RWPE2 (cell line): ENCODE measurements around the gene AOPEP.
A peak's percentile ranks its signal among the peaks of the same experiment; 100 is the strongest.

ENCODE experiments used
- ATAC-seq: fragments of 200-7000 bp; cut with Tn5 transposase; 3 replicates; pipeline ENCODE4 v1.9.1; 2021; ENCODE audit warnings: low read depth
- DNase-seq: peaks from one replicate; pipeline ENCODE4 v3.0.0-alpha.2; 2020; ENCODE audit warnings: low spot score
- H3K27ac ChIP-seq: fragments of 450-650 bp; 2 replicates; pipeline ENCODE4 v1.5.1; 2017; ENCODE audit warnings: mild to moderate bottlenecking; ENCODE audit not compliant: poor library complexity, severe bottlenecking
- H3K27me3 ChIP-seq: fragments of 250-450 bp; sonication (Bioruptor Pico); 2 replicates; pipeline ENCODE4 v1.5.1; 2021; ENCODE audit warnings: mild to moderate bottlenecking, moderate library complexity; ENCODE audit not compliant: insufficient read depth, poor library complexity, severe bottlenecking
- H3K36me3 ChIP-seq: fragments of 250-450 bp; sonication (Bioruptor Pico); 2 replicates; pipeline ENCODE4 v1.5.1; 2020; ENCODE audit warnings: low read depth, mild to moderate bottlenecking, moderate library complexity
- H3K4me1 ChIP-seq: fragments of 250-450 bp; sonication (Bioruptor Pico); 2 replicates; pipeline ENCODE4 v1.5.1; 2021; ENCODE audit warnings: mild to moderate bottlenecking, moderate library complexity; ENCODE audit not compliant: insufficient read depth, poor library complexity, severe bottlenecking
- H3K4me3 ChIP-seq: fragments of 250-450 bp; sonication (Bioruptor Pico); 2 replicates; pipeline ENCODE4 v1.5.1; 2021; ENCODE audit warnings: mild to moderate bottlenecking, moderate library complexity; ENCODE audit not compliant: severe bottlenecking
- H3K9me3 ChIP-seq: fragments of 250-450 bp; sonication (Bioruptor Pico); 2 replicates; pipeline ENCODE4 v1.5.1; 2021; ENCODE audit warnings: mild to moderate bottlenecking, moderate library complexity; ENCODE audit not compliant: severe bottlenecking
- TF ChIP-seq, protein P1 (sequence below): fragments of 450-650 bp; IDR thresholded peaks from one replicate; pipeline ENCODE4 v1.5.1; 2017; ENCODE audit warnings: mild to moderate bottlenecking, moderate library complexity; ENCODE audit not compliant: poor library complexity, severe bottlenecking

AOPEP gene

GRCh38 chr9:94812343-94812742 is 85.8 kb downstream of the AOPEP start:
- no peak overlapping the region for H3K27ac ChIP-seq
- TF ChIP-seq, protein P1, sequence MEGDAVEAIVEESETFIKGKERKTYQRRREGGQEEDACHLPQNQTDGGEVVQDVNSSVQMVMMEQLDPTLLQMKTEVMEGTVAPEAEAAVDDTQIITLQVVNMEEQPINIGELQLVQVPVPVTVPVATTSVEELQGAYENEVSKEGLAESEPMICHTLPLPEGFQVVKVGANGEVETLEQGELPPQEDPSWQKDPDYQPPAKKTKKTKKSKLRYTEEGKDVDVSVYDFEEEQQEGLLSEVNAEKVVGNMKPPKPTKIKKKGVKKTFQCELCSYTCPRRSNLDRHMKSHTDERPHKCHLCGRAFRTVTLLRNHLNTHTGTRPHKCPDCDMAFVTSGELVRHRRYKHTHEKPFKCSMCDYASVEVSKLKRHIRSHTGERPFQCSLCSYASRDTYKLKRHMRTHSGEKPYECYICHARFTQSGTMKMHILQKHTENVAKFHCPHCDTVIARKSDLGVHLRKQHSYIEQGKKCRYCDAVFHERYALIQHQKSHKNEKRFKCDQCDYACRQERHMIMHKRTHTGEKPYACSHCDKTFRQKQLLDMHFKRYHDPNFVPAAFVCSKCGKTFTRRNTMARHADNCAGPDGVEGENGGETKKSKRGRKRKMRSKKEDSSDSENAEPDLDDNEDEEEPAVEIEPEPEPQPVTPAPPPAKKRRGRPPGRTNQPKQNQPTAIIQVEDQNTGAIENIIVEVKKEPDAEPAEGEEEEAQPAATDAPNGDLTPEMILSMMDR, result no peak
- DNase-seq (no peak), ATAC-seq (peak; percentile 86)
- H3K36me3 ChIP-seq, result no peaks in the 10 kb centered on the region
- peaks cover 9% of the 10 kb centered on the region for H3K4me1 ChIP-seq
- no peaks in the 10 kb centered on the region for H3K27me3 ChIP-seq
- H3K9me3 ChIP-seq, result no peaks in the 10 kb centered on the region
- no peak overlapping the region for H3K4me3 ChIP-seq

GRCh38 chr9:94813379-94813778 is 86.9 kb downstream of the AOPEP start:
- TF ChIP-seq, protein P1, result no peak
- no peak overlapping the region for H3K4me3 ChIP-seq
- DNase-seq (no peak), ATAC-seq (no peak)
- no peaks in the 10 kb centered on the region for H3K27me3 ChIP-seq
- H3K9me3 ChIP-seq, result no peaks in the 10 kb centered on the region
- H3K36me3 ChIP-seq, result no peaks in the 10 kb centered on the region
- H3K27ac ChIP-seq, result no peak overlapping the region
- peaks cover 19% of the 10 kb centered on the region for H3K4me1 ChIP-seq

DNA sequence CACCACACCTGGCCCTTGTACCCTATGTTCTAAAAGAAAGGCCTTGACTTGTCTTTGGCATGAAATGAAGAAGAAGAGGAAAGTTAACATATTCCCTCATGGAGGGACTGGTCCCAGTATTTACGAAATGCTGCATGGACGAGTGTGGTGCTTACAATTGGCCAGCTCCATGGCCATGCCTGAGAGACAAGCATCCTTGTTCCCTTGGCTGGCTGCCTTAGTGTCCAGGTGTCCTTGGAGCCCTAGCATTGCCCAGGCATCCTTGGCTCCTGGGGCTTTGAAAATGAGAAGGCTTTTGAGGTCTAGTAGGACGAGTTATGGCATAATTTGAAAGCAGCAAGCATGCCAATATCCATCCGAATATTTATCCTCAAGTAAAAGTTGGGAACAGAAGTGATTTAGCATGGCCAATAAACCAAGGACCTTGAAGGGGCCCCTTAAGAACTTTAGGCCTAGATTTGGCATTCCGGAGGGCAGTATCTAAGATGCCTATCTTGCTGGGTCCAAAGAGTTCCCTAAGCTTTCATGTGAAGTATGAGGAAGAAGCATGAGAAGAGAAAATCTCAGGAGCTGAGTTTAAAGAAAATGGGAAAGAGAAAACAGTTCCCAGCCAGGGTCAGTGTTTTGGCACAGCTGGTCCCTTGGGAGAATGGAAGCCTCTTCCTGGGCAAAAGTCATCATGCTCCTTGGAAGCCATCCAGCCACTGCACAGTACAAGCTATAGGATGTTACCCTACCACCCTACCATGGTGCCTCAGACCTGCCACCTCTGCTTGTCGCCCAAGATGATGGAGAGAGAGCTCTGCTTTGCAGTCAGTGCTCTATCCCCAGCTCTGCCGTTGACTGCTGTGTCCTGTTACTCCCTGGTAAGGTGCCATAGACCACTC is 91.0 kb downstream of the AOPEP start:
- ATAC-seq, result no peak; the same call in 1 of the 3 replicates
- H3K36me3 ChIP-seq, result no peaks in the 10 kb centered on the region
- DNase-seq, result no peak
- no peaks in the 10 kb centered on the region for H3K27me3 ChIP-seq
- H3K4me1 ChIP-seq, result peaks cover 22% of the 10 kb centered on the region
- H3K4me3 ChIP-seq, result no peak overlapping the region
- H3K27ac ChIP-seq, result peak overlapping the region; percentile 57
- TF ChIP-seq, protein P1, result no peak
- no peaks in the 10 kb centered on the region for H3K9me3 ChIP-seq

- H3K4me1 ChIP-seq, result peaks cover 20% of the 10 kb centered on the region
- H3K4me3 ChIP-seq, result no peak overlapping the region
- no peaks in the 10 kb centered on the region for H3K9me3 ChIP-seq
- peak overlapping the region; percentile 57 for H3K27ac ChIP-seq
- DNase-seq, result no peak
- TF ChIP-seq, protein P1, result no peak
- H3K36me3 ChIP-seq, result no peaks in the 10 kb centered on the region
- H3K27me3 ChIP-seq, result no peaks in the 10 kb centered on the region
- ATAC-seq, result peak; percentile 88
Measured at GRCh38 chr9:94818178-94818541, 91.7 kb downstream of the AOPEP start.

DNA sequence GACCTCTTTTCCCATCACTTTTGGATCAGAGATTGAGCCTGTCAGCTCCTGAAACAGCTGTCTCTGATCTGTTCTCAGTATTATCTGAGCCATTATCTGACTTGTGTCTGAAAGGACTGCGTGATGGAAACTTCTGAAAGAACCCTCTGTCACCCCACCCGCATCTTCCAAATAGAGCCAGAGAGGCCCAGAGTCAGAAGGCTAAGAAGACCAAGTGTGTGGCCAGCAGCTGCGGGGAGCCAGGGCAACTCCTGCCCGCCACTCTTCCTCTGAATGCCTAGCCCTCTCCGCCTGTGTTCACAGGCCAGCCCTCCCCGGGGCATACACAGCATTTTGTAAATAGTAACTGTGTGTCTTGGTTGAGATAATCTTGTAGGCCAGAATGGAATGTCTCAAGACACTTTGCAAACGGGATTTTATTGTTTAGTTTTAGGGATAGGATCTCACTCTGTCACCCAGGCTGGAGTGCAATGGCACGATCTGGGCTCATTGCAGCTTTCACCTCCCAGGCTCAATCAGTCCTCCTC is 92.7 kb downstream of the AOPEP start:
- Histone ChIP-seq H3K4me3 (no peak overlapping the region), H3K36me3 (no peaks in the 10 kb centered on the region), H3K9me3 (no peaks in the 10 kb centered on the region), H3K4me1 (peaks cover 20% of the 10 kb centered on the region), H3K27ac (peak overlapping the region; percentile 57), H3K27me3 (no peaks in the 10 kb centered on the region)
- DNase-seq, result no peak
- ATAC-seq, result no peak
- TF ChIP-seq, protein P1, result no peak
